ENCODE results near the gene TLCD2.
"Not testable (repeated sequence)": the region's sequence is repeated elsewhere in the genome, so short reads cannot be mapped to it uniquely, and the experiment has no call there.

TLCD2 gene
- total RNA-seq, result 3.8 to 4.1 reads per million in 2 donors

DNA sequence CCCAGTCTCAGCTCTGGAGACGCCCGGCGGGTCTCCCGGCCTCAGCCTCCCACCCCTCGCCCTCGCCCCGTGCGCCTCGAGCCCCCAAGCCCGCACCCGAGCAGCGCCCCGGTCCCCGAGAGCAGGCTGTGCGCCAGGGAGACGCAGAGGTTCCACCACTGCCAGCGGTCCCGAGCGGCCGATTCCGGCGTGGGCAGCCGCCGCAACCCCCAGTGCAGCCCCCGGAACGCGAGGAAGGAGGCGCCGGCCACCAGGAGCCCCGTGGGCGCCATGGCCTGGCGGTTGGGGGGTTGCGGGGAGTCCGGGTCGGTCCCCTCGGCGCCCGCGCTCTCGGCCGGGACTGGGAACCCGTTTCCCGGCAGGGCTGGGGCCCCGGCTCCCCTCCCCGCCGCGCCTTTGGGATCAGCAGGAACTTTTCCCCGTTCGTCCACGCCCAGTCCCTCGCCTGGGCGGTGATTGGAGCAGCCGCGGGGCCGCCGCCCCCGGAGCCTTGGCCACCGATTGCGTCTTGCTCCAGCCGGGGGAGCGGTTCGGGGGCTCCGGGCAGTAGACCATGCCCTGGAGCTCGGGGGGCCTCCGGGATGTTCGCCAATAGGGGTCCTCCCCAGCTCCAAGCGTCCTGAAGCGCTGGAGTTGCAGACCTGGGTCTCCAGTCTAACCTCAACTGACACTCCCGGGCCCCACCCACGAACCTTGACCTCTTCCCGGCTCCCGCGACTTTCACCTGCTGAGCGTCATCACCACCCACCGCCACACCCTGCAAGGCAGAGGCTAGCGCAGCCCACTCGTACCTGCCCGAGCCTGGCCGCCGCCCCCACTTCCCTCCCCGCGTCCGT is at the start of gene TLCD2:
TSS of gene TLCD2 (minus strand) at position 407 of the 836 bp plus-strand sequence. CDS start at position 272, 135 bp downstream.
- DNase-seq, result no peak

DNA sequence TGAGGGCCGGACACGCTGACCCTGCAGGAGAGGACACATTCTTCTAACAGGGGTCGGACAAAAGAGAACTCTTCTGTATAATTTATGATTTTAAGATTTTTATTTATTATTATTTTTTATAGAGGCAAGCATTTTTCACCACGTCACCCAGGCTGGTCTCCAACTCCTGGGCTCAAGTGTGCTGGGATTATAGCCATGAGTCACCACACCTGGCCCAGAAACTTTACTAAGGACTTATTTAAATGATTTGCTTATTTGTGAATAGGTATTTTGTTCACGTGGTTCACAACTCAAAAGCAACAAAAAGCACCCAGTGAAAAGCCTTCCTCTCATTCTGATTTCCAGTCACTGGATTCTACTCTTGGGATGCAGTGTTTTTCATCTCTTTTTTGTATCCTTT is 49.4 kb upstream of the TLCD2 start:
- no peak for DNase-seq

GRCh38 chr17:1758807-1759206 is 48.6 kb upstream of the TLCD2 start:
- DNase-seq, result no peak

DNA sequence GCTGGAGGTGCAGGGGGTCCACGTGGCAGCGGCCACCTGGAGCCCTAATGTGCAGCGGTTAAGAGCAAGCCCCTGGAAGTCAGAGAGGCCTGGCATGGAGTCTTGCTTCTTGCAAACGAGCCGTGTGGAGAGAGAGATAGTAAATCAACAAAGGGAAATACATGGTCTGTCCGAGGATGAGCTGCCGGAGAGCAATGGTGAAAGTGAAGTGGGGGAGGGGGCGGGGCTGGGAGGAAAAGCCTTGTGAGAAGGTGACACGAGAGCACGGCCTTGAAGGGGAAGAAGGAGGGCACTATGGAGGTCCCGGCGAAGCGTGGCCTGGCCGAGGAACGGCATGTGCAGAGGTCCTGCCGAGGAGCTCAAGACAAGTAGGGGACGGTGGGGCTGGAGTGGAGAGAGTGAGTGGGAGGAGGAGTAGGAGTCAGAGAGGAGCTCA is 45.7 kb upstream of the TLCD2 start:
- DNase-seq, result no peak

GRCh38 chr17:1755252-1755826 is 45.2 kb upstream of the TLCD2 start:
- DNase-seq, result no peak

GRCh38 chr17:1754430-1755112 is 44.4 kb upstream of the TLCD2 start:
- no peak for DNase-seq

GRCh38 chr17:1753767-1754429 is 43.7 kb upstream of the TLCD2 start:
- no peak for DNase-seq

- DNase-seq, result no peak
Measured at GRCh38 chr17:1752425-1753262, 42.5 kb upstream of the TLCD2 start.

GRCh38 chr17:1750628-1751027 is 40.5 kb upstream of the TLCD2 start:
- no peak for DNase-seq

- no peak for DNase-seq
Measured at GRCh38 chr17:1746975-1747543, 36.9 kb upstream of the TLCD2 start.

DNA sequence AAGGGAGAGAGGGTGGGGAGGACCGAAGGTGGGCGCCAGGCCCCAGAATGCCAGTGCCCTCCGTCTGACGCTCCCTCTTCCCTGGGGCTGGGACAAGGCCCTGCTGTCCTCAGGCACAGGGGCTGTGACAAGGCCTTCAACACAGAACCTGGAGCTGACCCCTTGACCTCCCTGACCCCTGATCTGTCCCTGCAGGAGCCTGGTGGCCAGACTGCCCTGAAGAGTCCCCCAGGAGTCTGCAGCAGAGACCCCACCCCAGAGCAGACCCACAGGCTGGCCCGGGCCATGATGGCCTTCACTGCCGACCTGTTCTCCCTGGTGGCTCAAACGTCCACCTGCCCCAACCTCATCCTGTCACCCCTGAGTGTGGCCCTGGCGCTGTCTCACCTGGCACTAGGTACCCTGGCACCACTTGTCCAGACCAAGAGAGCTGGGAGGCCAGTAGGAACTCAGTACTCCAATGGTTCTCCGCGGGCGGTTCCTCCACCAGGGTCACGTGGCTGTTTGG is 35.4 kb upstream of the TLCD2 start:
- no peak for DNase-seq

GRCh38 chr17:1744551-1745512 is 34.7 kb upstream of the TLCD2 start:
- DNase-seq, result no peak

DNA sequence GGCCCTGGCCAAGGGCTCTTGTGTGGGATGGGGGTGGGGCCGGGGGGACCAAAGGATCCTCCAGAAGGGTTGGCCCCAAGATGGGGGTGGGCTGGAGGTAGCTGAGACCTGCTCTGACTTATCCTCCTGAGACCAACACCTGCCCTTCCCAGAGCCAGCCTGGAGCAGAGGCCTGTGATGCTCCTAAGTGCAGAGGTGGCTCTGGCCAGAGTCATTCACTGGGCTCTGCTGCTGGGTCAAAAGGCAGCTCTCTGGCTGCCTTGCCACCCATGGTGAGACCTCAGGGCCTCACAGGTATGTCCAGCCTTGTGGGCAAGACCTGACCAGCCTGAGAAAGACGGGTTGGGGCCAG is 32.9 kb upstream of the TLCD2 start:
- no peak for DNase-seq

- DNase-seq, result no peak
Measured at GRCh38 chr17:1742371-1743087, 32.4 kb upstream of the TLCD2 start, which contains the start of gene SERPINF2. Gene SERPINF2 (plus strand): TSS chr17:1742871. CDS start chr17:1744996, 2,125 bp downstream.

- not testable (repeated sequence) for DNase-seq
Measured at GRCh38 chr17:1741899-1742298, 31.7 kb upstream of the TLCD2 start.

GRCh38 chr17:1737531-1738291 is 27.5 kb upstream of the TLCD2 start:
- DNase-seq, result no peak

GRCh38 chr17:1736348-1737281 is 26.4 kb upstream of the TLCD2 start:
- DNase-seq, result no peak
